HL-60 (cell line): ENCODE measurements around the gene FAM78B.

Source experiments
- CTCF ChIP-seq: IDR thresholded peaks from one replicate; pipeline ENCODE4 v1.5.1; 2011; ENCODE audit warnings: low read length, control low read depth, inconsistent platforms; ENCODE audit not compliant: insufficient read depth
- GABPA ChIP-seq: IDR thresholded peaks from 2 replicates; pipeline ENCODE4 v1.6.1; 2012; ENCODE audit warnings: low read depth
- POLR2AphosphoS5 ChIP-seq: IDR thresholded peaks from 2 replicates; pipeline ENCODE4 v1.6.1; 2012; ENCODE audit warnings: low read depth
- SPI1 ChIP-seq: IDR thresholded peaks from 2 replicates; pipeline ENCODE4 v1.6.1; 2012; ENCODE audit warnings: low read depth, mild to moderate bottlenecking, borderline replicate concordance

- TF ChIP-seq GABPA (no peak), CTCF (no peak), SPI1 (no peak), POLR2AphosphoS5 (no peak)
Observed at GRCh38 chr1:166170726-166171125, 3.9 kb upstream of the FAM78B start.
